Measurements from ENCODE around the gene CRB3.

Gene CRB3

GRCh38 chr19:6470173-6470572 is 6.1 kb downstream of the CRB3 start:
- DNase-seq, result no peak

- no peak for DNase-seq
Measured at GRCh38 chr19:6471076-6471475, 7.0 kb downstream of the CRB3 start.

DNA sequence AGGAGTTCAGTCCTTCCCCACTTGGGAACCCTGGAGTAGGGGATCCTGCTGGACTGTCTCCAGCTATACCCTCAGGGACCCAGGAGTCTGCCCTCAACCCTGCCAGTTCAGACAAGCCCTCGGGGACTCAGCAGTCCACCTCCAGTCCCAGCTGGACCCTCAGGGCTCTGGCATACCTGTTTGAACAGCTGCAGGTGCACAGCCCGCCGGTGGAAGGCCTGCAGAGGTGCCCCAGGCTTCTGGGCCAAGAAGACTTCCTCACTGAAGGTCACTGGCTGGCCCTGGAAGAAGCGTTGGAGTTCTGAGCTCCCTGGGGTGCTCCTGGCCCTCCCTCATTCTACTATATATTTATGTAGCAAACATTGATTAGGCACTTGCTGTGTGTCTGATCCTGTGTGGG is 8.6 kb downstream of the CRB3 start:
- no peak for DNase-seq

GRCh38 chr19:6473647-6474046 is 9.6 kb downstream of the CRB3 start:
- no peak for DNase-seq

DNA sequence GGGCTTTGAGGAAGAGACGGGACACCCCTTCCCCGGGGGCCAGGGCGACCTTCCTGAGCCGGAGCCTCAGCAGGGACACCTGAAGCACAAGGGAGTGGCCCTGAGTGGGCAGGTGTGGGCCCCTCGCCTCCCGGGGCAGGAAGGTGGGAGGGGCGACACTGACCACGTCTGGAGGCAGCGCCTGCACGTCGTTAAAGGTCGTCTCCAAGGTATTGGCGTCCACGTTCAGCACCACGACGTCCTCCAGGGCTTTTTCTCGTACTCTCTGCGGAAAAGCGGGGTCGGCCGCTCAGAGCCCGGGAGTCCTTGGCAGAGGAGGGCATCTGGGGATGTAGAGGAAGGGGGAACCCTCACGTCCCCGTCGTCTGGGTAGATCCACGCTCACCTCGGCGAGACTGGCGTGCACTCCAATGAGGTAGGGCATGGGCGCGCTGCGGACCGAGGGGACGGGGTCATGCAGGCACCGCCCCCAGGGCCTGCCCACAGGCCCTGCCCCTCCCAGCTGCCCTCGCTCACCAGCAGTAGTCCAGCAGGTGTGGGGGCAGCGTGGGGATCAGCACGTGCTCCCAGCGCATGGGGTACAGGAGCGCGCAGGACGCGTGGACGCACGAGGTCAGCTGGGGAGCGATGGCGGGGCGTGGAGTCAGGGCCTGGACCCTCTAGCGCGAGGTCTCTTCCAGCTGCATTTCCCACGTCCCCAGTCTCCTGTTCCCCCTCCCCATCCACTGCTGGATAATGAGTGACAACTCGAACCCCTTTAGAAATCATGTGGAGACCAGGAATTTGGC is 11.4 kb downstream of the CRB3 start:
- DNase-seq, result no peak

DNA sequence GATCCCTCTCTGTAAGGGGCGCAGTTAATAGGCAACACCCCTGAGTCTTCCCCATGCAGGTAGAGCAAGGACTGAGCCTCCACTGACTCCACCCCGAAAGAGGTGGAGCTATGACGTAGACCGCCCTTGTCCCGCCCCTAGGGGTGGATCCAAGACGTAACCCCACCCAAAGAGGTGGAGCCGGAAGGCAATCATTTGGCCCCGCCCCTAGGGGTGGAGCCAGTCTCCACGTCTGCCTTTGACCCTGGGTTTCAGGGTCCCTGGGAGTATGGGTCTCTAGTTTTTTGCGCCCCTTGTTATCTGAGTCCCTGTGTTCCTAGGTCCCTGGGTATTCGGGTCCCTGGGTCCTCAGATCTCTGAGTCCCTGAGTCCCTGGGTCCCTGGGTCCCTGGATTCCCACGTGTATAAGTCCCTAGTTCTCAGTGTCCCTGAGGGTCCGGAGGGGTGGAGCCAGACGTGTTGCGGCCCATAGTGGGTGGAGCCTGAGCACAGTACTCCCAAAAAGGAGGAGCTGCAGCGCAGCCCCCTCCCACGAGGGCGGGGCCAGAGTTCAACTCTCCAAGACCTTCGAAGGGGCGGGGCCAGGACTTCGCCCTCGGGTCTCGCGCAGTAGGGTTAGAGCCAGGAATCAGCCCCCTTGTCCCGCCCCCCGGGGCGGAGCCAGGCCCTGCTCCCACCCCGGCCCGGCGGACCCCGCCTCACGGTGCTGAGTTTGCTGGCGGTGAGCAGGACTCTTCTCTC is 12.3 kb downstream of the CRB3 start:
- peak in 3 of 4 experiments; percentile 35 to 41 (median 37) for DNase-seq

GRCh38 chr19:6476896-6477431 is 12.9 kb downstream of the CRB3 start:
- no peak for DNase-seq

- no peak for DNase-seq
Measured at GRCh38 chr19:6478815-6479214, 14.7 kb downstream of the CRB3 start.

DNA sequence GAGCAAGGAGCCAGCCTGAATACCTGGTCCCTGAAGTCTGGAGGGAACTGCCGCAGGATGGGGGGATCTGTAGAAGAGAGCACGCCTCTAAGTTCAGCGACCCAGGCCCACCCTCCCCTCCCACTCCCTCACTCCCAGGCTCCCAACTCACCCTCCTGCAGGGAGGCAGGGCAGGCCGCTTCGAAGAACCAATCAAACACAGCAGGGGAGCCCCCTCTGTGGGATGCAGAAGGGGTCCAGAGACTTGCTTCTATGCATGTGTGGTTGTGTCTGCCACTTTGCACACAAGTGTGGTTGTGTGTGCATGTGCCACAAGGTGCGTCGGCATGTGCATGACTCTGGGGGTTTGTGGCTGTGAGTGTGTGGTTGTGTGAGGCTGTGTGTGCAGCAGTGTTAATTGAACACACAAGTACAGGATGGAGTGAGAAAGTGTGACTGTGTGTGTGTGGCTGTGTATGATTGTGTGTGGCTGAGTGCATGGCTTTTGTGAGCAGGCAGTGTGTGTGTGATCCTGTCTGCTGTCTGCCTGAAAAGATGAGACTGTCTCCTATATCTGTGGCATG is 15.8 kb downstream of the CRB3 start:
- DNase-seq, result no peak

DNA sequence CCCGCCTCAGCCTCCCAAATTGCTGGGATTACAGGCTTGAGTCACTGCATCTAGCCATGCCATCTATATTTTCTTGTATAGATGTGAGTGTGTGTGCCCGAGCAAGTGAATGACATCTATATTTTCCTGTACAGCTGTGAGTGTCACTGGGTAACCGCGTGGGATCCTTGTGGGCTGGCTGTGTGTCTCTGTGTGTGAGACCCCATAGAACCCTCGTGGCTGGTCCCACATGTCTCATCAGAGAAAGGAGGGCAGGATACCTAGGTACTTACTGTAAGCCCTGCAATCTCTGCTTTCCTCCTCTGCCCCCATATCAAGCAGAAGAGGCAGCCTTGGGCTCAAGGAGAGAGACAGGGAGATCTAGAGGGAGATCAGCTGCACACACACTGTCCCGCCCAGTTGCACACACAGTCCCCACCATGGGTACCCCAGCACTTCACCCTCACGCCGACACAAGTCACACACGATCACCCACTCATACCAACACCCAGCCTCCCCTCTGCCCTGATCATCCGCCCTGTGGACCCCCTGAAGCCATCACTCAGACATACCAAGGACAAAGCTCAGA is 16.9 kb downstream of the CRB3 start:
- DNase-seq, result no peak

- DNase-seq, result peak in 2 of 4 experiments; percentile 41 to 65
Measured at GRCh38 chr19:6481541-6482342, 17.7 kb downstream of the CRB3 start, which contains the start of gene DENND1C. TSS of gene DENND1C (minus strand) at chr19:6481787. CDS start at chr19:6481695, 92 bp downstream.

DNA sequence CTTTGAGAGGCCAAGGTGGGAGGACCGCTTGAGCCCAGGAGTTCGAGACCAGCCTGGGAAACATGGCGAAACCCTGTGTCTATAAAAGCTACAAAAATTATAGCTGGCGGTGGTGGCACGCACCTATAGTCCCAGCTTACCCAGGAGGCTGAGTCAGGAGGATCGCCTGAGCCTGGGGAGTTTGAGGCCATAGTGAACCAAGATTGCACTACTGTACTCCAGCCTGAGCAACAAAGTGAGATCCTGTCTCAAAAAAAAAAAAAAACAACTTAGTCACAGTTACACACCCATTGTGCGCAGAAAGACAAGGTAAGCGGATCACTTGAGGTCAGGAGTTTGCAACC is 18.2 kb downstream of the CRB3 start:
- DNase-seq, result no peak

- DNase-seq, result no peak
Measured at GRCh38 chr19:6483235-6483634, 19.2 kb downstream of the CRB3 start.

- no peak for DNase-seq
Measured at GRCh38 chr19:6484230-6484629, 20.2 kb downstream of the CRB3 start.

- no peak for DNase-seq
Measured at GRCh38 chr19:6484831-6485230, 20.8 kb downstream of the CRB3 start.

DNA sequence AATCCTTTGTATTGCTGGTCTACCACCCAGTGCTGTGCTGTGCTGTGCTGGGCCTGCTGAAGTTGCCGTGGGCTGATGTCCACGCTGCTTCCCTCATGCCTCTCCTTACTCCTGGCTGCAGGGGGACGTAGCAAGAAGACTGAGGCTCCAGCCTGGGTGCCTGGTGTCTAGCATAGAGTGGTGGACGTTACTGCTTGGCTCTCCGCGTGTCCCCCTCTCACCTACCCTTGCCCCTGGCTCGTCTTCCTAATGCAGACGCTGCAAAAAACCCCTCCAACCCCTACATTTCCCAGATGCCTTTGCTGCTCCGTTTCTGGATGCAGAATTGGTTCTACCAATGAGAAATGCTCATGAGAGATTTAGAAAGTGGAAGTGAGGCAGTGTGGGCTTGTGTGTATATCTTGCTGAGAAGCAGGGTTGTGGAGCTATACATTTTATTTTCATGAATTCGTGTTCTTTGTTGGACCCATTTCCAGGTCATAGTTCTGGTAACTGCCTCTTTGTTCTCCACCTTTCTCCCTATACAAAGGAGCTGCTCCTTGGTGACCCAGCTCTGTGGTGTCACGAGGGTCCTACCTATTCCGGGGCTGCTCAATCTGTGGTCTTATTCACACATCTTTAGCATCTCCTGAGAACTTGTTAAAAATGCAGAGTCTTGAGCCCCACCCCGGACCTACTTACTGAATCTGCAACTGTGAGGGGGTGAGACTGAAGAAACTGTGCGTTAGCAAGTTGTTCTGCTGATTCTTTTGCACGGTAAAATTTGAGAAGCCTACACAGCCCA is 25.4 kb downstream of the CRB3 start:
- DNase-seq, result no peak

DNA sequence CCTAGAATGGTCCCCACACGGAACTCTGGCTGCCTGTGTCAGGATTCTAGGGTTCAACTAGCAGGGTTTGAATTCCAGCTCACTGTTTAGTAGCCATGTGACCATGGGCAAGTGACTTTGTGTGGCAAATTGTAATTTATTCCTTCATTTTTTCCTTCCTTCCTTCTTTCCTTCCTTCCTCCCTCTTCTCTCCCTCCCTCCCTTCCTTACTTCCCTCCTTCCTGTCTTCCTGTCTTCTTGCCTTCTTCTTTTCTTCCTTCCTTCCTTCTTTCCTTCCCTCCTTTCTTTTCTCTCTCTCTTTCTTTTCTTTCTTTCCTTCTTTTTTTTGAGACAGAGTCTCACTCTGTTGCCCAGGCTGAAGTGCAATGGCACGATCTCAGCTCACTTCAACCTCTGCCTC is 26.1 kb downstream of the CRB3 start:
- DNase-seq, result no peak

GRCh38 chr19:6491802-6492592 is 27.9 kb downstream of the CRB3 start:
- no peak for DNase-seq

GRCh38 chr19:6494438-6495036 is 30.5 kb downstream of the CRB3 start:
- no peak for DNase-seq

GRCh38 chr19:6495947-6496346 is 31.9 kb downstream of the CRB3 start:
- DNase-seq, result no peak

Measured in activated naive CD4-positive, alpha-beta T cell (primary cell).